Measurements from ENCODE around the gene EYA2.

The EYA2 gene

DNA sequence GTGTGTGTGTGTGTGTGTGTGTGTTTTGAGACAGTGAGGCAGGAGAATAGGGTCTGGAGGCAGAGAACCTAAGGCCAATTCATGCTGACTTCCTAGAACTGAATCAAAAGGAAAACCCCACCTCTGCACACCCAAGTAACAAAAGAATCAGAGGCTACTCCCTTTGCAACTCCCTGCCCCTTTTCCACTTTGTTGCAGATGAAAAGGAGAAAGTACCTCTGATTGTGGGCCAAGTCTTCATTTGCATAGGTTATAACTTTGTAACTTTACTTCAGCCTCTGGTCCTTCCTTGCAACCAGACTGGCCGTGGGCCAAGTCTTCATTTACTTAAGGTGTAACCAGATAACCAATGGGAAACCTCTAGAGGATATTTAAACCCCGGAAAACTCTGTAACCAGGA, 168.8 kb downstream of the EYA2 start:
- TF ChIP-seq ZFP3 (CRISPR knock-in tag; IDR thresholded peaks at IDR 0.05) (no peak), ZNF70 (CRISPR knock-in tag; IDR thresholded peaks at IDR 0.05) (no peak), OSR1 (CRISPR knock-in tag; IDR thresholded peaks at IDR 0.05) (no peak), TSHZ2 (CRISPR knock-in tag; IDR thresholded peaks at IDR 0.05) (no peak), ZC3H10 (CRISPR knock-in tag; IDR thresholded peaks at IDR 0.05) (no peak), ZFP30 (CRISPR knock-in tag; IDR thresholded peaks at IDR 0.05) (no peak), PPARA (CRISPR knock-in tag; IDR thresholded peaks at IDR 0.05; ENCODE audit: borderline replicate concordance) (no peak), BACH2 (CRISPR knock-in tag; IDR thresholded peaks at IDR 0.05; ENCODE audit: borderline replicate concordance) (no peak), ESRRG (CRISPR knock-in tag; IDR thresholded peaks at IDR 0.05) (no peak), CSDC2 (CRISPR knock-in tag; IDR thresholded peaks at IDR 0.05) (no peak)
- TF ChIP-seq, protein P1, sequence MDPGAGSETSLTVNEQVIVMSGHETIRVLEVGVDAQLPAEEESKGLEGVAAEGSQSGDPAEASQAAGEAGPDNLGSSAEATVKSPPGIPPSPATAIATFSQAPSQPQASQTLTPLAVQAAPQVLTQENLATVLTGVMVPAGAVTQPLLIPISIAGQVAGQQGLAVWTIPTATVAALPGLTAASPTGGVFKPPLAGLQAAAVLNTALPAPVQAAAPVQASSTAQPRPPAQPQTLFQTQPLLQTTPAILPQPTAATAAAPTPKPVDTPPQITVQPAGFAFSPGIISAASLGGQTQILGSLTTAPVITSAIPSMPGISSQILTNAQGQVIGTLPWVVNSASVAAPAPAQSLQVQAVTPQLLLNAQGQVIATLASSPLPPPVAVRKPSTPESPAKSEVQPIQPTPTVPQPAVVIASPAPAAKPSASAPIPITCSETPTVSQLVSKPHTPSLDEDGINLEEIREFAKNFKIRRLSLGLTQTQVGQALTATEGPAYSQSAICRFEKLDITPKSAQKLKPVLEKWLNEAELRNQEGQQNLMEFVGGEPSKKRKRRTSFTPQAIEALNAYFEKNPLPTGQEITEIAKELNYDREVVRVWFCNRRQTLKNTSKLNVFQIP (CRISPR knock-in tag; IDR thresholded peaks at IDR 0.05; ENCODE audit: borderline replicate concordance, low read depth) = no peak
- no peak for ATAC-seq

DNA sequence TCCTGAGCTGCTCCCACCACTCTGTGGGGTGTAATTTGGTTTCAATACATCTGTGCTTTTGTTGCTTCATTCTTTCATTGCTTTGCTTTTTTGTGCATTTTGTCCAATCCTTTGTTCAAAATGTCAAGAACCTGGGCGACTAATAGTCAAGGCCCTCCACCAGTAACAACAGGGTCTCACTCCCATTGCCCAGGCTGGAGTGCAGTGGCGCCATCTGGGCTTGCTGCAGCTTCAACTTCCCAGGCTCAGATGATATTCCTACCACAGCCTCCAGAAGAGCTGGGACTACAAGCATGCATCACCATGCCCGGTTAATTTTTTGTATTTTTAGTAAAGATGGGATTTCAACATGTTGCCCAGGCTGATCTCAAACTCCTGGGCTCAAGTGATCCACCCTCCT, 169.2 kb downstream of the EYA2 start:
- TF ChIP-seq TCF4 (CRISPR knock-in tag; IDR thresholded peaks at IDR 0.05; ENCODE audit: borderline replicate concordance) (no peak), ZNF70 (CRISPR knock-in tag; IDR thresholded peaks at IDR 0.05) (no peak), ZFP3 (CRISPR knock-in tag; IDR thresholded peaks at IDR 0.05) (no peak)
- TF ChIP-seq, protein P2, sequence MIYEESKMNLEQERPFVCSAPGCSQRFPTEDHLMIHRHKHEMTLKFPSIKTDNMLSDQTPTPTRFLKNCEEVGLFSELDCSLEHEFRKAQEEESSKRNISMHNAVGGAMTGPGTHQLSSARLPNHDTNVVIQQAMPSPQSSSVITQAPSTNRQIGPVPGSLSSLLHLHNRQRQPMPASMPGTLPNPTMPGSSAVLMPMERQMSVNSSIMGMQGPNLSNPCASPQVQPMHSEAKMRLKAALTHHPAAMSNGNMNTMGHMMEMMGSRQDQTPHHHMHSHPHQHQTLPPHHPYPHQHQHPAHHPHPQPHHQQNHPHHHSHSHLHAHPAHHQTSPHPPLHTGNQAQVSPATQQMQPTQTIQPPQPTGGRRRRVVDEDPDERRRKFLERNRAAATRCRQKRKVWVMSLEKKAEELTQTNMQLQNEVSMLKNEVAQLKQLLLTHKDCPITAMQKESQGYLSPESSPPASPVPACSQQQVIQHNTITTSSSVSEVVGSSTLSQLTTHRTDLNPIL (CRISPR knock-in tag; IDR thresholded peaks at IDR 0.05; ENCODE audit: low read depth) = no peak
- no peak for ATAC-seq

DNA sequence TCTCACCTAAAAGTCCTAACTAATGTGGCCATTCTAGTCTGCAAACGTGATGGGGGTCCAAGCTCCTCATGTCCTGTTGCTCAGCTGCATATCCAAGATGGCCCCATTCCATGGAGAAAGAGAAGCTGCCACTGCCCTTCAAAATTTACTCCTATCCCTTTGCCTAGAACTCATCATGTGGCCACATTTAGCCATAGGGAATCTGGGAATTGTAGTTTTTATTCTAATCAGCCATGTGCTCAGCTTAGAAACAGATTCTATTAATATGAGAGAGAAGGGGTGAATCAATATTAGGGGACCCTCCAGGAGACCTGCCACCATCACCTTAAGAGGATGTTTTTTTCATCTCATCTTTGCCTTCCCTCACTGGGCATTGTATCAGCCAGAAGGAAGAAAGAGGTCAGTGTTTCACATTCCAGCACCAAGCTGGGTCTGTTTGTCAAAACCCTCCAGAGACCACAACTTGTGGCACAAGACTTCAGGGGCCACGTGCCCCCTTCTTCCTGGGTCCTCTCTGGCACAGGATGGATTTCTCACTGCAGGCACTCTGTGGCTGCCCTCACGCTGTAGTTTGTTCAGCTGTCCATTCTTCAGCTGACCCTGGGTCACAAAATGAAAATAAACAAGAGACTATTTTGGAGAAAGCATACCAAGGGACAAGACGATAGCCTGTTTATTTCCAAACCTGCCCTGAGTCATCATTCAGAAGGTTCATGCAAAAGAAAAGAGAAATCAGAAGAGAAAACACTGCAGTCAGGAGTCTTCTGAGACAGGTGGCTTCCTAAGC, 172.0 kb downstream of the EYA2 start:
- TF ChIP-seq, protein P1 (CRISPR knock-in tag; IDR thresholded peaks at IDR 0.05; ENCODE audit: borderline replicate concordance, low read depth) = no peak
- no peak for TF ChIP-seq OSR1 (CRISPR knock-in tag; IDR thresholded peaks at IDR 0.05)
- TF ChIP-seq SNAI2 (CRISPR knock-in tag; IDR thresholded peaks at IDR 0.05) = no peak
- TF ChIP-seq, protein P3, sequence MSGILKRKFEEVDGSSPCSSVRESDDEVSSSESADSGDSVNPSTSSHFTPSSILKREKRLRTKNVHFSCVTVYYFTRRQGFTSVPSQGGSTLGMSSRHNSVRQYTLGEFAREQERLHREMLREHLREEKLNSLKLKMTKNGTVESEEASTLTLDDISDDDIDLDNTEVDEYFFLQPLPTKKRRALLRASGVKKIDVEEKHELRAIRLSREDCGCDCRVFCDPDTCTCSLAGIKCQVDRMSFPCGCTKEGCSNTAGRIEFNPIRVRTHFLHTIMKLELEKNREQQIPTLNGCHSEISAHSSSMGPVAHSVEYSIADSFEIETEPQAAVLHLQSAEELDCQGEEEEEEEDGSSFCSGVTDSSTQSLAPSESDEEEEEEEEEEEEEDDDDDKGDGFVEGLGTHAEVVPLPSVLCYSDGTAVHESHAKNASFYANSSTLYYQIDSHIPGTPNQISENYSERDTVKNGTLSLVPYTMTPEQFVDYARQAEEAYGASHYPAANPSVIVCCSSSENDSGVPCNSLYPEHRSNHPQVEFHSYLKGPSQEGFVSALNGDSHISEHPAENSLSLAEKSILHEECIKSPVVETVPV (CRISPR knock-in tag; IDR thresholded peaks at IDR 0.05) = no peak
- no peak for TF ChIP-seq ZNF8 (CRISPR knock-in tag; IDR thresholded peaks at IDR 0.05)
- no peak for TF ChIP-seq ESRRG (CRISPR knock-in tag; IDR thresholded peaks at IDR 0.05)
- TF ChIP-seq ZNF70 (CRISPR knock-in tag; IDR thresholded peaks at IDR 0.05) = no peak
- no peak for TF ChIP-seq GLIS3 (CRISPR knock-in tag; IDR thresholded peaks at IDR 0.05)
- no peak for TF ChIP-seq ZFP3 (CRISPR knock-in tag; IDR thresholded peaks at IDR 0.05)
- TF ChIP-seq PPARA (CRISPR knock-in tag; IDR thresholded peaks at IDR 0.05; ENCODE audit: borderline replicate concordance) = no peak
- TF ChIP-seq ZFP30 (CRISPR knock-in tag; IDR thresholded peaks at IDR 0.05) = no peak
- TF ChIP-seq TOX (CRISPR knock-in tag; IDR thresholded peaks at IDR 0.05; ENCODE audit: borderline replicate concordance) = no peak
- TF ChIP-seq ARNTL (CRISPR knock-in tag; IDR thresholded peaks at IDR 0.05; ENCODE audit: borderline replicate concordance, low read depth) = no peak
- no peak for TF ChIP-seq ZC3H10 (CRISPR knock-in tag; IDR thresholded peaks at IDR 0.05)
- TF ChIP-seq ISL1 (CRISPR knock-in tag; IDR thresholded peaks at IDR 0.05) = no peak
- TF ChIP-seq ZNF565 (CRISPR knock-in tag; conservative IDR thresholded peaks at IDR 0.05; ENCODE audit: low read depth) = no peak
- TF ChIP-seq CSDC2 (CRISPR knock-in tag; IDR thresholded peaks at IDR 0.05) = no peak
- TF ChIP-seq, protein P4, sequence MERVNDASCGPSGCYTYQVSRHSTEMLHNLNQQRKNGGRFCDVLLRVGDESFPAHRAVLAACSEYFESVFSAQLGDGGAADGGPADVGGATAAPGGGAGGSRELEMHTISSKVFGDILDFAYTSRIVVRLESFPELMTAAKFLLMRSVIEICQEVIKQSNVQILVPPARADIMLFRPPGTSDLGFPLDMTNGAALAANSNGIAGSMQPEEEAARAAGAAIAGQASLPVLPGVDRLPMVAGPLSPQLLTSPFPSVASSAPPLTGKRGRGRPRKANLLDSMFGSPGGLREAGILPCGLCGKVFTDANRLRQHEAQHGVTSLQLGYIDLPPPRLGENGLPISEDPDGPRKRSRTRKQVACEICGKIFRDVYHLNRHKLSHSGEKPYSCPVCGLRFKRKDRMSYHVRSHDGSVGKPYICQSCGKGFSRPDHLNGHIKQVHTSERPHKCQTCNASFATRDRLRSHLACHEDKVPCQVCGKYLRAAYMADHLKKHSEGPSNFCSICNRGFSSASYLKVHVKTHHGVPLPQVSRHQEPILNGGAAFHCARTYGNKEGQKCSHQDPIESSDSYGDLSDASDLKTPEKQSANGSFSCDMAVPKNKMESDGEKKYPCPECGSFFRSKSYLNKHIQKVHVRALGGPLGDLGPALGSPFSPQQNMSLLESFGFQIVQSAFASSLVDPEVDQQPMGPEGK (CRISPR knock-in tag; IDR thresholded peaks at IDR 0.05; ENCODE audit: borderline replicate concordance) = no peak
- no peak for TF ChIP-seq TCF4 (CRISPR knock-in tag; IDR thresholded peaks at IDR 0.05; ENCODE audit: borderline replicate concordance)

More for the DNA sequence above, 172.0 kb downstream of the EYA2 start:
- ATAC-seq = no peak

Data from SK-N-SH treated with all-trans-retinoic acid at 6 μM for 48 hours (cell line).